LNCaP clone FGC (cell line): ENCODE results near the gene COL15A1.

Experiments
- DNase-seq: peaks from one replicate; pipeline ENCODE4 v3.0.0-alpha.2; 2011; ENCODE audit warnings: low read depth
- H3K4me3 ChIP-seq: 2 replicates; pipeline ENCODE4 v1.5.1; 2011; ENCODE audit warnings: mild to moderate bottlenecking, low read depth, low read length, control low read depth
- CTCF ChIP-seq: IDR thresholded peaks from 2 replicates; pipeline ENCODE4 v1.5.1; 2012; ENCODE audit warnings: mild to moderate bottlenecking; ENCODE audit not compliant: control insufficient read depth, insufficient read depth; ENCODE audit errors: extremely low read depth

COL15A1 gene

GRCh38 chr9:98931600-98932389 is 11.9 kb upstream of the COL15A1 start:
- no peak overlapping the region for H3K4me3 ChIP-seq
- DNase-seq = no peak
- TF ChIP-seq CTCF = no peak

- no peak for TF ChIP-seq CTCF
- H3K4me3 ChIP-seq = no peak overlapping the region
- no peak for DNase-seq
Measured at GRCh38 chr9:98933185-98933584, 10.5 kb upstream of the COL15A1 start.

- TF ChIP-seq CTCF = no peak
- DNase-seq = no peak
- no peak overlapping the region for H3K4me3 ChIP-seq
Measured at GRCh38 chr9:98933890-98934289, 9.8 kb upstream of the COL15A1 start.

GRCh38 chr9:98935071-98935505 is 8.6 kb upstream of the COL15A1 start:
- no peak for DNase-seq
- no peak for TF ChIP-seq CTCF
- no peak overlapping the region for H3K4me3 ChIP-seq

- H3K4me3 ChIP-seq = no peak overlapping the region
- no peak for DNase-seq
- TF ChIP-seq CTCF = no peak
Measured at GRCh38 chr9:98940276-98940675, 3.4 kb upstream of the COL15A1 start.

- no peak for DNase-seq
- no peak overlapping the region for H3K4me3 ChIP-seq
- TF ChIP-seq CTCF = no peak
Measured at GRCh38 chr9:98941946-98942523, 1.7 kb upstream of the COL15A1 start.
